ENCODE data around the gene OR7C2. TPM values are rescaled to one million over a fixed set of nuclear protein-coding genes. Genes with fewer than 3 reads are reported as not detected.

OR7C2 gene
- total and polyA plus RNA-seq, 2 donors (not counting 1 experiment from before 2014, with no cell fraction given): not detected

GRCh38 chr19:14972676-14973075, 31.4 kb downstream of the OR7C2 start:
- no peaks in the 10 kb centered on the region for H3K4me1 ChIP-seq (ENCODE audit: control insufficient read depth, extremely low read depth, insufficient read depth, low read length)
- H3K9me3 ChIP-seq (ENCODE audit: control insufficient read depth, insufficient read depth, low read depth, low read length): no peaks in the 10 kb centered on the region
- no peak for DNase-seq (ENCODE audit: low read depth in 2 of 2)
- no peak overlapping the region for H3K27ac ChIP-seq (ENCODE audit: insufficient read depth, low read length)
- no peaks in the 10 kb centered on the region for H3K36me3 ChIP-seq (ENCODE audit: control insufficient read depth, insufficient read depth, low read length)
- TF ChIP-seq EZH2 (IDR thresholded peaks at IDR 0.05; ENCODE audit: low read length, missing control alignments) (no peak), CTCF (conservative IDR thresholded peaks at IDR 0.05 in 1 of 2, IDR thresholded peaks at IDR 0.05 in 1 of 2; ENCODE audit: low read depth in 1 of 2, low read length in 2 of 2) (no peak)
- H3K4me3 ChIP-seq (replicated peaks in 1 of 4; ENCODE audit: control extremely low read depth in 1 of 4, insufficient read depth in 1 of 4, low read depth in 3 of 4, low read length in 4 of 4): no peak overlapping the region
- no peaks in the 10 kb centered on the region for H4K20me1 ChIP-seq (ENCODE audit: control insufficient read depth, extremely low read depth, insufficient read depth, low read length)
- no peak overlapping the region for H3K4me2 ChIP-seq (ENCODE audit: extremely low read depth, insufficient read depth, low read length)
- H2AFZ ChIP-seq (ENCODE audit: low read length): no peak overlapping the region
- no peaks in the 10 kb centered on the region for H3K79me2 ChIP-seq (ENCODE audit: control insufficient read depth, insufficient read depth, low read length)
- no peak overlapping the region for H3K9ac ChIP-seq (ENCODE audit: insufficient read depth, low read length)
- no peaks in the 10 kb centered on the region for H3K27me3 ChIP-seq (ENCODE audit: control insufficient read depth, insufficient read depth, low read length)

GRCh38 chr19:14974488-14974887, 33.2 kb downstream of the OR7C2 start:
- DNase-seq (ENCODE audit: low read depth in 2 of 2): no peak
- Histone ChIP-seq H3K9me3 (ENCODE audit: control insufficient read depth, insufficient read depth, low read depth, low read length) (no peaks in the 10 kb centered on the region), H3K9ac (ENCODE audit: insufficient read depth, low read length) (no peak overlapping the region), H3K4me3 (replicated peaks in 1 of 4; ENCODE audit: control extremely low read depth in 1 of 4, insufficient read depth in 1 of 4, low read depth in 3 of 4, low read length in 4 of 4) (no peak overlapping the region), H3K36me3 (ENCODE audit: control insufficient read depth, insufficient read depth, low read length) (no peaks in the 10 kb centered on the region), H4K20me1 (ENCODE audit: control insufficient read depth, extremely low read depth, insufficient read depth, low read length) (no peaks in the 10 kb centered on the region), H3K79me2 (ENCODE audit: control insufficient read depth, insufficient read depth, low read length) (no peaks in the 10 kb centered on the region), H2AFZ (ENCODE audit: low read length) (no peak overlapping the region), H3K4me1 (ENCODE audit: control insufficient read depth, extremely low read depth, insufficient read depth, low read length) (no peaks in the 10 kb centered on the region), H3K4me2 (ENCODE audit: extremely low read depth, insufficient read depth, low read length) (no peak overlapping the region), H3K27me3 (ENCODE audit: control insufficient read depth, insufficient read depth, low read length) (no peaks in the 10 kb centered on the region), H3K27ac (ENCODE audit: insufficient read depth, low read length) (no peak overlapping the region)
- TF ChIP-seq CTCF (conservative IDR thresholded peaks at IDR 0.05 in 1 of 2, IDR thresholded peaks at IDR 0.05 in 1 of 2; ENCODE audit: low read depth in 1 of 2, low read length in 2 of 2) (no peak), EZH2 (IDR thresholded peaks at IDR 0.05; ENCODE audit: low read length, missing control alignments) (no peak)

GRCh38 chr19:14977128-14977527, 35.8 kb downstream of the OR7C2 start:
- Histone ChIP-seq H2AFZ (ENCODE audit: low read length) (no peak overlapping the region), H3K4me1 (ENCODE audit: control insufficient read depth, extremely low read depth, insufficient read depth, low read length) (no peaks in the 10 kb centered on the region), H3K79me2 (ENCODE audit: control insufficient read depth, insufficient read depth, low read length) (no peaks in the 10 kb centered on the region), H3K27me3 (ENCODE audit: control insufficient read depth, insufficient read depth, low read length) (no peaks in the 10 kb centered on the region), H3K4me2 (ENCODE audit: extremely low read depth, insufficient read depth, low read length) (no peak overlapping the region), H3K9me3 (ENCODE audit: control insufficient read depth, insufficient read depth, low read depth, low read length) (no peaks in the 10 kb centered on the region), H4K20me1 (ENCODE audit: control insufficient read depth, extremely low read depth, insufficient read depth, low read length) (no peaks in the 10 kb centered on the region), H3K36me3 (ENCODE audit: control insufficient read depth, insufficient read depth, low read length) (no peaks in the 10 kb centered on the region), H3K4me3 (replicated peaks in 1 of 4; ENCODE audit: control extremely low read depth in 1 of 4, insufficient read depth in 1 of 4, low read depth in 3 of 4, low read length in 4 of 4) (no peak overlapping the region), H3K9ac (ENCODE audit: insufficient read depth, low read length) (no peak overlapping the region), H3K27ac (ENCODE audit: insufficient read depth, low read length) (no peak overlapping the region)
- DNase-seq (ENCODE audit: low read depth in 2 of 2): no peak
- no peak for TF ChIP-seq CTCF (conservative IDR thresholded peaks at IDR 0.05 in 1 of 2, IDR thresholded peaks at IDR 0.05 in 1 of 2; ENCODE audit: low read depth in 1 of 2, low read length in 2 of 2)
- TF ChIP-seq EZH2 (IDR thresholded peaks at IDR 0.05; ENCODE audit: low read length, missing control alignments): no peak

Measured in fibroblast of lung (primary cell).